HG03039 (cell line): ENCODE data around the gene XPO6.
"Not testable (repeated sequence)": the region's sequence is repeated elsewhere in the genome, so short reads cannot be mapped to it uniquely, and the experiment has no call there.

Experiments used
- ATAC-seq: cut with Tn5 transposase; IDR thresholded peaks from one replicate; pipeline ENCODE4 v1.9.1; 2021; ENCODE audit warnings: mild to moderate bottlenecking, moderate library complexity; ENCODE audit not compliant: unreplicated experiment

XPO6 gene, protein sequence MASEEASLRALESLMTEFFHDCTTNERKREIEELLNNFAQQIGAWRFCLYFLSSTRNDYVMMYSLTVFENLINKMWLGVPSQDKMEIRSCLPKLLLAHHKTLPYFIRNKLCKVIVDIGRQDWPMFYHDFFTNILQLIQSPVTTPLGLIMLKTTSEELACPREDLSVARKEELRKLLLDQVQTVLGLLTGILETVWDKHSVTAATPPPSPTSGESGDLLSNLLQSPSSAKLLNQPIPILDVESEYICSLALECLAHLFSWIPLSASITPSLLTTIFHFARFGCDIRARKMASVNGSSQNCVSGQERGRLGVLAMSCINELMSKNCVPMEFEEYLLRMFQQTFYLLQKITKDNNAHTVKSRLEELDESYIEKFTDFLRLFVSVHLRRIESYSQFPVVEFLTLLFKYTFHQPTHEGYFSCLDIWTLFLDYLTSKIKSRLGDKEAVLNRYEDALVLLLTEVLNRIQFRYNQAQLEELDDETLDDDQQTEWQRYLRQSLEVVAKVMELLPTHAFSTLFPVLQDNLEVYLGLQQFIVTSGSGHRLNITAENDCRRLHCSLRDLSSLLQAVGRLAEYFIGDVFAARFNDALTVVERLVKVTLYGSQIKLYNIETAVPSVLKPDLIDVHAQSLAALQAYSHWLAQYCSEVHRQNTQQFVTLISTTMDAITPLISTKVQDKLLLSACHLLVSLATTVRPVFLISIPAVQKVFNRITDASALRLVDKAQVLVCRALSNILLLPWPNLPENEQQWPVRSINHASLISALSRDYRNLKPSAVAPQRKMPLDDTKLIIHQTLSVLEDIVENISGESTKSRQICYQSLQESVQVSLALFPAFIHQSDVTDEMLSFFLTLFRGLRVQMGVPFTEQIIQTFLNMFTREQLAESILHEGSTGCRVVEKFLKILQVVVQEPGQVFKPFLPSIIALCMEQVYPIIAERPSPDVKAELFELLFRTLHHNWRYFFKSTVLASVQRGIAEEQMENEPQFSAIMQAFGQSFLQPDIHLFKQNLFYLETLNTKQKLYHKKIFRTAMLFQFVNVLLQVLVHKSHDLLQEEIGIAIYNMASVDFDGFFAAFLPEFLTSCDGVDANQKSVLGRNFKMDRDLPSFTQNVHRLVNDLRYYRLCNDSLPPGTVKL

DNA sequence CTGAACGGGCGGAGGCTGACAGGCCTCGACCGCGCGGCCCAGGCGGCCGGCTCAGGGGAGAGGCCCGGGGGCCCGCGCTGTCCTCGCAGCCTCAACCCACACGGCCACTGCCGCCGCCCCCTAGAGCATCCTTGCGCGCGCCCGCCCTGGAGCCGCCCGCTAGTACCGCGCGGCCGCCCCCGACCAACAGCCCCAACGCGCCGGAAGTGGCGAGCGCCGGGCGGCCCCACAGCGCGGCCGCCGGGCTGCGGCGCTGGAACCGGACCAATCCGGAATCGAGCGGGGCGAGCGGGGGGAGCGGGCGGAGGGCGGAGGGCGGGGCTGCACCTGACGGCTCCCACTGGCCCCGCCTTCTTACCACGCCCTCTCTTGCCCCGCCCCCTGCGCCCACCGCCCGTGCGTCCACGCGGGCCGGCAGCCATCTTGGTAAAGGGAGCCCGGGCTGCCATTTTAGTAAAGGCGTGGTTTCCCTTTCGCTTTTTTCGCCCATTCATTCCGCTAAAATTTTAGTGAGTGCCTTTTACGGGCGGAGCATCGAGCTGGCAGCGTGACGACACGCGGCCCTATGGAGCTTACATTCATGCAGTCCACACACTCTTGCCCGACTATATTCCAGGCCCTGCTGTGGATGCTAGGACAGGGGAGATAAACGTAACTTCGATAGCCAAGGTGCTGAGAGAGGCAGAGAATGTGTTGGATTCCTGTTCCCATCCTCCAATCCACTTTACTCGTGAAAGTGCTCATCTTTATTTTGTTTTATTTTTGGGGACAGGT lies at the start of gene XPO6:
Gene XPO6, minus strand, starts transcription at position 208 of the 774 bp plus-strand sequence. CDS start 597 bp downstream, outside the sequence.
- ATAC-seq = peak; percentile 79

- no peak for ATAC-seq
Measured at GRCh38 chr16:28260193-28260592, 48.4 kb upstream of the XPO6 start.

DNA sequence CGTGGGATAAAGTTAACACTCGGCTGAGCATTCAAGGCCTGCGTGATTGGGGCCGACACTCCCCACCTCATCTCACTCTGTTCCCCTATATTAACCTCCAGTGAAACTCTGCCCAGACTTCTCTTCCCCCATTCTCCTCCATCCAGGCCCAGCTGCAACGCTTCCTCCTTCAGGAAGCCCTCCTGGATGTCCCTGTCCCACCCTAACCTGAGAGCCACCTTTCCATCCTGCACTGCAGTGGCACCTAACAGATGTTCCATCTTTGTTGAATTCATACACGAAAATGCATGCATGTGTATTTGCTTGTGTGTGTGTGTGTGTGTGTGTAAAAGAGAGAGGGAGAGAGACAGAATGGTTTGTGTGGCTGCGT lies 48.0 kb upstream of the XPO6 start:
- ATAC-seq = no peak

DNA sequence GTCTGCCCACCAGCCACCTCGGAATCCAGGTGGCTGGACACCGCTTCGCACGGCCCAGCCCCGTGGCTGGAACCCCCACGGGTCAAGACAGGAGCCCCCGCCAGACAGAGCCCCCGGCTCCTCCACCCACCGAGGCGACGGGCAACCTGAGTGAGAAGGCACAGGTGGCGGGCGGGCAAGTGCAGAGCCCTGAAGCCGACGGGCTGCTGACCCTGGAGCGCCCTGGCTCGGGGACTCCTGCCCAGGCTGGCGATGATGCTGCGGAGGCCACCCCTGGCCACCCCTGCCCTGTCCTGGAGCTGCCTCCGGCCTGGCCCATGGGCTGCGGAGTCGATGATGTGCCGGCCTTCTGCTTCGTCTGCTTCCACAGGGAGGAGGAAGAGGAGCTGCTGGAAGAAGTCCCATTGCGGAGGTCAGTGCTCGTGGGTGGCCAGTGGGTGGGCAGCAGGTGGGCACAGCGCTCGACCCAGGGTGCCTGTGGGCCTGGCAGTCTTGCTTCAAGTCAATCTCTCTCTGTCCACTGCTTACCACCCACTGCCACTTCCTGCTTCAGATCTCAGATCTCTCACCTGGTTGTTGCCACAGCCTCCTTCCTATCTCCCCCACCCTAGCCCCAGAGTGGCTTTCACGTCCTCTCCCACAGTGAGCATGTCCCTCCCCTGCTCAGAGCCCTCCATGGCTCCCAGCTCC lies 47.5 kb upstream of the XPO6 start:
- no peak for ATAC-seq

DNA sequence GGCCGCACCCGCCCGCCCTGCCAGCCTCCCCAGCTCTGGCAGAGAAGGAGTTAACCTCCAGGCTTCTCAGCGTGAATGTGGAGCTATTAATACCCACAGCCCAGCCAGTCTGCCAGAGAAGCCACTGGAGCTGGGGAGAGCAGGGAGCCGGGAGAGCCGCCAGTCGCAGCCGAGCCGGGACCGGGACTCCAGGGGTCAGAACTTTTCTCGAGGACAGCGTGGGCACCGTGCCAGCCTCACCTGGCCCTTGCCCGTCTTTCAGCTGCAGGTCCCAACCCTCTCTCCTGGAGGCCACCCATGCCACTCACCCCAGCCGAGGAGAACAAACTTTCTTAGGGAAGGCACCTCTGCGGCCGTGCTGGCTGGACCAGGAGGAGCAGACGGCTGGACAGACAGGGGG lies 46.8 kb upstream of the XPO6 start:
- no peak for ATAC-seq

DNA sequence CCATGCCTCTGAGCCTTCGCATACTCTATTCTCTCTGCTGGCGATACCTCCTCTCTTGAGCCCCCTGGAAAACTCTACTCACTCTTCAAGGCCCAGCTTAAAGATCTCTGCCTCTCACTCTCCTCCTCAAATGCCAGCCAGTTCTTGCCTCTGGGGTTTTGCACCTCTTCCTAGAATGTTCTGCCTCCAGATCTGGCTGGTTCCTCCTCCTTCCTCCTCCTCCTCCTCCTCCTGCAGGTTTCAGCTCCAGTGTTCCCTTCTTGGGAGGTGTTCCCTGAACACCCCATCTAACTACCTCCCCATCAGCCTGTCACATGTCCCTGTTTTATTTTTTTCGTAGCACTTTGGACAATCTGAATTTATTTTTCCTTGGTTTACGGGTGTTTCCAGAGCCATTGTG lies 45.5 kb upstream of the XPO6 start:
- no peak for ATAC-seq

DNA sequence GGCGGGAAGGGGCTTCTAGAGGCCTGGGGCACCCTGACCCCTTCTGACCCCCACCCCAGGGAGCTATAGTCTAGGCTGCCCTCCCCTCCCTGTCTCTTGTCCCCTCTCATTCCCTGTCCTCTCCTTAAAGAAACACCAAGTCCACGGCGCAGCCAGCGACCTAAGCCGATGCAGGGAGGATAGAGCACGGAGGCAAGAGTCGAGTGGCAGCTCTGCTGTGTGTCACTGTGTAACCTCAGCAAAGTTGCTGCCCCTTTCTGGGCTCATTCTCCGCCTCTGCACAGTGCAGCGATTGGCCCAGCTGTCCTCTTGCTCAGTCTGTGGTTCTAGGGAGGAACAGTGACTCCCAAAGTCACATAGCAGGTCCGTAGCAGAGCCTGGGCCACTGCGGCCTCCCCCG lies 44.1 kb upstream of the XPO6 start:
- no peak for ATAC-seq

DNA sequence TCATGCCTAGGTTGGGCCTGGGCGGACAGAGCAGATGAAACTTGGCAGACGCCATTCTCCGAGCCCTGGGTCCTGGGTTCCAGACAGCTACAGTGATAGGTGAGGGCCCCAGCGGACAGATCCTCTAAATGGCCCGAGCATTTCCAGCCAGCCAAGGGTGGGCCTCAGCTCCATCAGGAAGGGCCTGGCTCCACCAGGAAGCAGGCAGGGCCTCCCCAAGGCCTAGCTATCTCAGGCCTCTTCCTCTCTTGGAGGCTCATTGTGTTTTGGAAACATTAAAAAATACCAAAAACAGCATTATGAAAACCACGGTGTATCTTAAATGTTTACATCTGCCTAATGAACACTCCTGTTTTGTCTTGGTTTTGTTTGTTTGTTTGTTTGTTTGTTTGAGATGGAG lies 42.4 kb upstream of the XPO6 start:
- no peak for ATAC-seq

GRCh38 chr16:28250999-28251398 lies 39.2 kb upstream of the XPO6 start:
- no peak for ATAC-seq

DNA sequence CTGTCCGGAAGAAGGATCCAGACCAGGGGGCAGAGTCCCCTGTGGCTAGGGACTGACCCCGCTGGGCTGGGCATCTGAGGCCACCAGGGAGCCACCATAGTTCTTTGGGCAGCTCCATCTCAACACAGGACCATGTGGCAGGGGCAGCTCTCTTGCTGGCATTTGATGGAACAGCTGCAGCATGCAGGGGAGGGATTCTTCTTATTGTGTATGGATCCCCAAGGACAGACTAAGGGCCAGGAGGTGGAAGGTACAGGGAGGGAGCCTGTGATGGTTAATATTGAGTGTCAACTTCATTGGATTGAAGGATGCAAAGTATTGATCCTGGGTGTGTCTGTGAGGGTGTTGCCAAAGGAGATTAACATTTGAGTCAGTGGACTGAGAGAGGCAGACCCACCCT lies 37.7 kb upstream of the XPO6 start:
- ATAC-seq = not testable (repeated sequence)

- ATAC-seq = no peak
Measured at GRCh38 chr16:28241924-28242323, 30.2 kb upstream of the XPO6 start.

- ATAC-seq = no peak
Measured at GRCh38 chr16:28237754-28238357, 26.1 kb upstream of the XPO6 start.

GRCh38 chr16:28231763-28232162 lies 20.0 kb upstream of the XPO6 start:
- no peak for ATAC-seq

- not testable (repeated sequence) for ATAC-seq
Measured at GRCh38 chr16:28223909-28224308, 12.1 kb upstream of the XPO6 start.

DNA sequence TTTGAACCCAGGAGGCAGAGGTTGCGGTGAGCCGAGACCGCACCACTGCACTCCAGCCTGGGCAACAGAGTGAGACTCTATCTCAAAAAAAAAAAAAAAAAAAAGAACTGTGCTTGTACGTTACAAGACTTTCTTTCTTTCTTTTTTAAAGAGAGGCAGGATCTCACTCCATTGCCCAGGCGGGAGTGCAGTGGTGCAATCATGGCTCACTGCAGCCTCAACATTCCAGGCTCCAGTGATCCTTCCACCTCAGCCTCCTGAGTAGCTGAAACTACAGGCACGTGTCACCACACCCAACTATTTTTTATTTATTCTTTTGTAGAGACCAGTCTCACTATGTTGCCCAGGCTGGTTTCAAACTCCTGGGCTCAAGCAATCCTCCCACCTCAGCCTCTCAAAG lies 8.0 kb upstream of the XPO6 start:
- ATAC-seq = not testable (repeated sequence)

GRCh38 chr16:28219282-28219681 lies 7.5 kb upstream of the XPO6 start:
- ATAC-seq = no peak

GRCh38 chr16:28218109-28218508 lies 6.3 kb upstream of the XPO6 start:
- ATAC-seq = no peak

- no peak for ATAC-seq
Measured at GRCh38 chr16:28217326-28217725, 5.6 kb upstream of the XPO6 start.

- ATAC-seq = no peak
Measured at GRCh38 chr16:28213396-28213795, 1.6 kb upstream of the XPO6 start.

- ATAC-seq = no peak
Measured at GRCh38 chr16:28212532-28212873, 738 bp upstream of the XPO6 start.
